BJ (cell line): Measurements from ENCODE around the gene GRM6. TPM values are rescaled to one million over a fixed set of nuclear protein-coding genes. Genes with fewer than 3 reads are reported as not detected.

Experiments used
- CTCF ChIA-PET: fragments of 350-600 bp; formaldehyde crosslinking; extraction: SDS; loops from one replicate; lab custom pipeline; 2021; ENCODE audit warnings: antibody characterized with exemption, inconsistent platforms; lab: Yijun Ruan, JAX
- POLR2A ChIA-PET: fragments of 300-600 bp; sonication (Branson Sonifier 250); formaldehyde crosslinking; extraction: SDS; loops from one replicate; lab custom pipeline; 2021; ENCODE audit warnings: antibody characterized with exemption; lab: Charles Lee
- DNase-seq: peaks from one replicate; pipeline ENCODE4 v3.0.0-alpha.2; 2011; ENCODE audit warnings: low read depth
- H3K27me3 ChIP-seq: 2 replicates; pipeline ENCODE4 v1.6.0; 2011; ENCODE audit warnings: low read length; ENCODE audit not compliant: control insufficient read depth, insufficient read depth
- H3K36me3 ChIP-seq: 2 replicates; pipeline ENCODE4 v1.5.1; 2011; ENCODE audit warnings: low read length; ENCODE audit not compliant: control insufficient read depth, insufficient read depth
- H3K4me3 ChIP-seq: 2 replicates; pipeline ENCODE4 v1.5.1; 2011; ENCODE audit warnings: low read depth, mild to moderate bottlenecking, control low read depth, low read length
- CTCF ChIP-seq: IDR thresholded peaks from 2 replicates; pipeline ENCODE4 v1.5.1; 2011; ENCODE audit warnings: low read depth, mild to moderate bottlenecking, control low read depth, inconsistent platforms, low read length, moderate library complexity; ENCODE audit not compliant: insufficient read depth
- polyA minus RNA-seq: library from RNA; depleted of rRNA, polyadenylated mRNA; stranded (reverse); fragments of >200 nt; gene quantifications from 2 replicates; pipeline ENCODE4 v1.2.3, GENCODE V29; 2011; rRNA and poly(A)+ RNA removed
- polyA plus RNA-seq: library from polyadenylated mRNA; depleted of rRNA; stranded (reverse); fragments of >200 nt; gene quantifications from 2 replicates; pipeline ENCODE4 v1.2.3, GENCODE V29; 2011; rRNA removed

Gene GRM6
- polyA plus RNA-seq, result not detected in 2 replicates
- polyA minus RNA-seq, result not detected in 2 replicates

GRCh38 chr5:178994580-178995340, at the start of gene GRM6:
GRM6 (minus strand) TSS chr5:178995320; CDS start chr5:178994944, 376 bp downstream.
- Histone ChIP-seq H3K4me3 (no peak within 1 kb of the TSS), H3K36me3 (no peaks in the 10 kb centered on the region), H3K27me3 (peaks cover 3% of the 10 kb centered on the region)
- ChIA-PET CTCF (no interaction called here), POLR2A (no interaction called here)
- no peak for TF ChIP-seq CTCF
- no peak for DNase-seq

- no peaks in the 10 kb centered on the region for H3K27me3 ChIP-seq
- H3K4me3 ChIP-seq, result no peak overlapping the region
- no peak for DNase-seq
- no peaks in the 10 kb centered on the region for H3K36me3 ChIP-seq
- ChIA-PET POLR2A (no interaction called here), CTCF (no interaction called here)
- no peak for TF ChIP-seq CTCF
Measured at GRCh38 chr5:179044765-179045164, 49.6 kb upstream of the GRM6 start.

- CTCF ChIA-PET, result interaction anchor here (1.3 kb wide), 2 partner anchors 8 to 9 kb away, joined by 3 to 4 read pairs; no protein-coding TSS in a partner anchor
- Histone ChIP-seq H3K36me3 (peaks cover 9% of the 10 kb centered on the region), H3K4me3 (no peak overlapping the region), H3K27me3 (no peaks in the 10 kb centered on the region)
- no peak for TF ChIP-seq CTCF
- POLR2A ChIA-PET, result no interaction called here
- DNase-seq, result no peak
Measured at GRCh38 chr5:179033004-179033580, 38.0 kb upstream of the GRM6 start.

GRCh38 chr5:179023528-179024189, 28.5 kb upstream of the GRM6 start, which contains the start of gene ZNF879:
ZNF879 (plus strand) TSS chr5:179023804; CDS start chr5:179025005, 1,201 bp downstream.
- TF ChIP-seq CTCF, result no peak
- DNase-seq, result peak; percentile 63
- POLR2A ChIA-PET, result no interaction called here
- peaks cover 12% of the 10 kb centered on the region for H3K36me3 ChIP-seq
- no peaks in the 10 kb centered on the region for H3K27me3 ChIP-seq
- peak within 1 kb of the TSS; percentile 59 for H3K4me3 ChIP-seq
- CTCF ChIA-PET, result no interaction called here

GRCh38 chr5:179008667-179009066, 13.5 kb upstream of the GRM6 start:
- H3K4me3 ChIP-seq, result no peak overlapping the region
- POLR2A ChIA-PET, result no interaction called here
- no peak for DNase-seq
- H3K27me3 ChIP-seq, result no peaks in the 10 kb centered on the region
- TF ChIP-seq CTCF, result peak; percentile 21; the same call in 1 of the 2 replicates
- CTCF ChIA-PET, result interaction anchor here (0.5 to 1.6 kb wide), 2 partner anchors 10 to 218 kb away, joined by 4 read pairs; no protein-coding TSS in a partner anchor
- H3K36me3 ChIP-seq, result no peaks in the 10 kb centered on the region
